BE2C (cell line): ENCODE measurements around the gene HYAL2.

Experiments used
- DNase-seq: peaks from one replicate; pipeline ENCODE4 v3.0.0-alpha.2; 2020
- H3K27me3 ChIP-seq: fragments of 250-450 bp; sonication (Bioruptor Pico); 2 replicates; pipeline ENCODE4 v1.5.1; 2020; ENCODE audit warnings: mild to moderate bottlenecking
- H3K36me3 ChIP-seq: fragments of 250-450 bp; sonication (Bioruptor Pico); 2 replicates; pipeline ENCODE4 v1.5.1; 2020; ENCODE audit warnings: mild to moderate bottlenecking
- H3K4me1 ChIP-seq: fragments of 250-450 bp; sonication (Bioruptor Pico); 2 replicates; pipeline ENCODE4 v1.5.1; 2020
- H3K4me3 ChIP-seq: 2 replicates; pipeline ENCODE4 v1.5.1; 2011; ENCODE audit warnings: low read depth, low read length
- H3K9me3 ChIP-seq: fragments of 250-450 bp; sonication (Bioruptor Pico); 2 replicates; pipeline ENCODE4 v1.5.1; 2020
- TF ChIP-seq, protein P1 (sequence below): IDR thresholded peaks from 2 replicates; pipeline ENCODE4 v1.5.1; 2012; ENCODE audit warnings: mild to moderate bottlenecking, low read depth, low read length

The HYAL2 gene

DNA sequence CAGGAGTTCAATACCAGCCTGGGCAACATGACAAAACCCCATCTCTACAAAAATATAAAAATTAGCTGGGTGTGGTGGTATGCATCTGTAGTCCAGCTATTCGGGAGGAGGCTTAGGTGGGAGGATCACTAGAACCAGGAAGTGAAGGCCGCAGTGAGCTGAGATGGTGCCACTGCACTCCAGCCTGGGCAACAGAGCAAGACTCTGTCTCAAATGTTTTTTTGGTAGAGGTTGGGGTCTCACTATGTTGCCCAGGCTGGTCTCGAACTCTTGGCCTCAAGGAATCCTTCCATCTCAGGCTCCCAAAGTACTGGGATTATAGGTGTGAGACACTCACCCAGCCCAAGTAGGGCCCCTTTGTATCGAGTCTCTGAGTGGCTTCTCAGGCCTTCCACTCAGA lies 28.5 kb downstream of the HYAL2 start:
- H3K4me1 ChIP-seq = no peaks in the 10 kb centered on the region
- DNase-seq = no peak
- H3K9me3 ChIP-seq = no peaks in the 10 kb centered on the region
- H3K36me3 ChIP-seq = peaks cover 13% of the 10 kb centered on the region
- TF ChIP-seq, protein P1, sequence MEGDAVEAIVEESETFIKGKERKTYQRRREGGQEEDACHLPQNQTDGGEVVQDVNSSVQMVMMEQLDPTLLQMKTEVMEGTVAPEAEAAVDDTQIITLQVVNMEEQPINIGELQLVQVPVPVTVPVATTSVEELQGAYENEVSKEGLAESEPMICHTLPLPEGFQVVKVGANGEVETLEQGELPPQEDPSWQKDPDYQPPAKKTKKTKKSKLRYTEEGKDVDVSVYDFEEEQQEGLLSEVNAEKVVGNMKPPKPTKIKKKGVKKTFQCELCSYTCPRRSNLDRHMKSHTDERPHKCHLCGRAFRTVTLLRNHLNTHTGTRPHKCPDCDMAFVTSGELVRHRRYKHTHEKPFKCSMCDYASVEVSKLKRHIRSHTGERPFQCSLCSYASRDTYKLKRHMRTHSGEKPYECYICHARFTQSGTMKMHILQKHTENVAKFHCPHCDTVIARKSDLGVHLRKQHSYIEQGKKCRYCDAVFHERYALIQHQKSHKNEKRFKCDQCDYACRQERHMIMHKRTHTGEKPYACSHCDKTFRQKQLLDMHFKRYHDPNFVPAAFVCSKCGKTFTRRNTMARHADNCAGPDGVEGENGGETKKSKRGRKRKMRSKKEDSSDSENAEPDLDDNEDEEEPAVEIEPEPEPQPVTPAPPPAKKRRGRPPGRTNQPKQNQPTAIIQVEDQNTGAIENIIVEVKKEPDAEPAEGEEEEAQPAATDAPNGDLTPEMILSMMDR = no peak
- no peaks in the 10 kb centered on the region for H3K27me3 ChIP-seq
- H3K4me3 ChIP-seq = no peak overlapping the region

DNA sequence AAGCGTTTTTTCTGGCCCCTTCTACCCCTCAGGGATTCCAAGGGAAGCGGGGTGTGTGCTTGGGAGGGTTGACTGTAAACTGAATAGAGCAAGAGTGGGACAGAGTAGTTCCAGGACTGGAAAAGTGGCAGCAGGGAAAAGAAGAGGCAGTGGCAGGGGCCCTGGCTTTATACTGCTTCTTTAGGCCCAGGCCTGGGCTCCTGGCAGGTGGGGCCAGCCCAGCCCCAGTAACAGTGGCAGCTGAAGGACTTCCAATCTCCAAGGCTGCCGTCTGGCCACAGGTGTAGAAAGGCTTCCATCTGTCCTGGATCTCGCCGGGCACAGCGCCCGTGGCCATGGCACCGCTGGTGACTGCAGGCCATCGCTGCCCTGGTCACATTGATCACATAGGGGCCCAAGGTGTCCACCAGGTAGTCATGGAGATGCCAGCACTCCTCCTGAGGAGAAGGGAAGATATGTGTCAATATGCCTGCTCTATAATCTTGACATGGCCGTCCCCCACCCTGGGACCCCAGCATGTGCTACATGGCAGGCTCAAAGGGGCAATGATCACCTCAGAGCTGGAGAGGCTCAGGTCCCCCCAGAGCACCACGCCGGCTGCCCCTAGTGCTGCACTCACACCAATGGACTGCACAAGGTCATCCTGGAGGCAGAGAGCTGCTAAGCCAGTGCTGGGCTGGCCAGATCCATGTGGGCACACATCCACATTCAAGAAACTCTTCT lies 29.3 kb downstream of the HYAL2 start:
- no peaks in the 10 kb centered on the region for H3K9me3 ChIP-seq
- no peaks in the 10 kb centered on the region for H3K27me3 ChIP-seq
- TF ChIP-seq, protein P1 = no peak
- no peak for DNase-seq
- no peaks in the 10 kb centered on the region for H3K4me1 ChIP-seq
- peaks cover 19% of the 10 kb centered on the region for H3K36me3 ChIP-seq
- no peak overlapping the region for H3K4me3 ChIP-seq

DNA sequence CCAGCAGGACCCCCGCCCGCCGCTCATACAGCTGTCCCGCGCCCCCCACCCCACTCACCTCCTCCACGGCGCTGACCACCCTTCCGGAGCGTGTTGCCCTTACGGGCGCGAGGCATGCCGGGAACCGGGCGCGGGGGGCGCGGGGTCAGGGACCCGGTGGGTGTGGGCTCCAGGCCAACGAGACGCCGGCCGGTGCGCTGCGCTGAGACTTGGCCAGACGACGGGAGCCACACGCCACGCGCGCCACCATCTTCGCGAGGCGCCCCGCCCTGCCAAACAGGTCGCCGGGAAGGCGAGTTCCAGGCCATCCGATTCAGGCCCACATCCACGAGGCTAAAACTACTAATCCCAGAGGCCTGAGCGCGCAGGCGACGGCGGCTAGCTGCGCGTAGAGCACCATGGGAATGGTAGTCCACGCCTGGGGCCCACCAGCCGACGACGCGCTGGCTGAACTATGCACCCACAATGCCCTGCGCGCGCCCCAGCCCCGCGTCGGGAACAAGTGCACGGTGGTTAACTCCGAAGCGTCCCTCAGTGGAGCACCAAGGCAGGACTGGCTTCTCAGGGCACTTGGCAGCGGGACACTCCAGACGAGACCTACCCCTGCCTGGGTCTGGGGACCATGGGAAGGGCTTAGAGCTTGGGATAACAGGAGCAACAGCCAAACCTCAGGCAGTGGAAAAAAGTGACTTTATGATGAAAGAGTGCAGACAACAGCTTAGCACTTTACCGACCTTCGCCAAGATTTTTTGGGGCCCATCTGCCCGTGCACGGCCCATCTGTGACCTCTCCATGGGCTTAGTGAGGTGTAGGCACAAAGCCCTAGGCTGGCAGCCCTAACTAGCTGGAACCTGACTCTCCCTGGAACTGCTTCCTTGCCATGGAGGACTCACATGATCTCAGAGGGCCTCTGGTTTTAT lies 30.1 kb downstream of the HYAL2 start, which contains the start of gene IFRD2:
Gene IFRD2 (minus strand): TSS at position 271 of the 920 bp plus-strand sequence. CDS start 155 bp downstream, at position 116.
- Histone ChIP-seq H3K4me3 (peak within 1 kb of the TSS; percentile 88), H3K4me1 (no peaks in the 10 kb centered on the region), H3K36me3 (peaks cover 24% of the 10 kb centered on the region), H3K9me3 (no peaks in the 10 kb centered on the region), H3K27me3 (no peaks in the 10 kb centered on the region)
- TF ChIP-seq, protein P1 = no peak
- peak; percentile 93 for DNase-seq

DNA sequence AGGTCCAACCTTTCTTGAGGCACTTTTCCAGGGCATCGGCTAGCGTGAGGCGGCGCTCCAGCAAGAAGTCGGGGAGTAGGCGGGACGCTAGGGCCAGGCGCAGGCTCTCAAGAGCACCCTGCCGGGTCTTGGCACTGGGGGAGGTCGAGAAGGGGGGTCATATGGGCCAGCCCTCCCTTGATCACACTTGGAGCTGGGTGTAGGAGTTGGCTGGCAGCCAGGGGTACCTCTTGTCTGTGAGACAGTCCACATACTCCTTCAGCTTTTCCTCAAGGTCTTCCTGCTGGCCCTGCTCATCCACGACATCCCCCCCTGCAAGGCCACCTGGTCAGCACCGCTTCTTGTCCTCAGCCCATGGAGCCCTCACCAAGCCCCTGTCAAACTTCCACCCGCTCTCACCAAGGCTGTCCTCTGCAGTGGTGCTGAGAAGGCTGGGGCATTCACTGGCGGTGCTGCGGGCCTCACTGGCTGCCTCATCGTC lies 32.3 kb downstream of the HYAL2 start:
- TF ChIP-seq, protein P1 = no peak
- H3K9me3 ChIP-seq = no peaks in the 10 kb centered on the region

DNA sequence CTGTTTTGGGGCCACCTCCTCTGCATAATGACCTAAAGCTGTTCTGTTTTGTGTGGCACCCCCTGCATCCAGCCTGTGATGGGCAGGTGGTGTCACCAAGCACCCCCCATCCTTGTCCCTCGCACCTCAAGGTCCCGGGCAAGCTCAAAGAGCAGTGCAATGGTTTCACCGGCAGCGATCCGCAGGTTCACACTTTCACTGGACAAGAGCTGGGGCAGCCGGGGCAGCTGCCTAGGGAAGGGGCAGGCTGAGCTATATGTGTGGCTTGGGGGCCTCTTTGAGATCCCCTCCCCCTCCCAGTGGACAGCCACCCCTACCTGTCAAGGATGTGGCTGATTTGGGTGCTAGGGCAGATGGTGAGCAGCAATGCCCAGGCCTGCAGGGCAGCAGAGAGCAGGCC lies 33.4 kb downstream of the HYAL2 start:
- peaks cover 27% of the 10 kb centered on the region for H3K36me3 ChIP-seq
- H3K9me3 ChIP-seq = no peaks in the 10 kb centered on the region
- H3K4me3 ChIP-seq = no peak overlapping the region
- DNase-seq = no peak
- TF ChIP-seq, protein P1 = no peak
- H3K27me3 ChIP-seq = no peaks in the 10 kb centered on the region
- no peaks in the 10 kb centered on the region for H3K4me1 ChIP-seq

More for the DNA sequence above, 32.3 kb downstream of the HYAL2 start:
- Histone ChIP-seq H3K4me1 (no peaks in the 10 kb centered on the region), H3K36me3 (peaks cover 27% of the 10 kb centered on the region), H3K27me3 (no peaks in the 10 kb centered on the region), H3K4me3 (no peak overlapping the region)
- no peak for DNase-seq
